ENCODE data around the gene TF.

TF gene

GRCh38 chr3:133838296-133838789 lies 92.2 kb downstream of the TF start:
- DNase-seq, result no peak

GRCh38 chr3:133838916-133839800 lies 93.0 kb downstream of the TF start:
- no peak for DNase-seq

- no peak for DNase-seq
Observed at GRCh38 chr3:133840055-133840737, 94.0 kb downstream of the TF start.

- DNase-seq, result no peak
Observed at GRCh38 chr3:133840767-133841166, 94.6 kb downstream of the TF start.

GRCh38 chr3:133841196-133841595 lies 95.0 kb downstream of the TF start:
- no peak for DNase-seq

GRCh38 chr3:133842158-133842557 lies 96.0 kb downstream of the TF start:
- no peak for DNase-seq

- DNase-seq, result no peak
Observed at GRCh38 chr3:133843634-133844033, 97.4 kb downstream of the TF start.

GRCh38 chr3:133845127-133845526 lies 98.9 kb downstream of the TF start:
- no peak for DNase-seq

All from NCI-H1694 treated with DMSO at 0.1 percent for 48 hours (cell line).